Measurements from ENCODE around the gene CLEC16A.

Gene CLEC16A

DNA sequence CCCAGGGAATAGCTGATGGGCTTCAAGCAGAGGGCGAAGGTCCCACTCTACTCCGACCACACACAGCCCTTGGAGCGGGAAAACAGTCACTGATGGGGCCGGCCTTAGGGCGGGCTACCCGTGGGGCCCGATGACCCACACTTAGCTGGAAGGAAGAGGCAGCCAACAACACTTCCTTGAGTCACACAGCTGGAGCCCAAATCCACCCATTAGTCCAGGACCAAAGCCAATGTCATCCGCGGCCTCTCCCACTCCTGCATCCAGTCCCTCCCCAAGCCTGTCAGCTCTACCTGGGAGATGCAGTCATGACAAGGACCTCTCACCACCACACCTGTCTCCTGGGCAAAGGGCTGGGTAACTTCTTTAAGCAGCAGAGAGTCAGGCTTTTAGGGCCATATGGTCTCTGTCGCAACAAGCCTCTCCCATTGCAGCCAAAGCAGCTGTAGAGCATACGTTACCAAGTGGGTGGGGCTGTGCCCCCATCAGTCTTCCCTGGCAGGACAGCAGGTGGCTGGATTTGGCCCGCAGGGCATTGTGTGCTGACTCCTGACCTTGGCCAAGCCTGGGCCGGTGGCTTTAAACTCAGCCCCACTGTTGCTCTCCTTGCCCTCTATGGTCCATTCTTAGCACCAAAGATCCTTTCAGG is 200.9 kb downstream of the CLEC16A start:
- DNase-seq, result no peak

GRCh38 chr16:11145819-11146211 is 201.5 kb downstream of the CLEC16A start:
- no peak for DNase-seq

- DNase-seq, result no peak
These were observed 202.8 kb downstream of the CLEC16A start for GRCh38 chr16:11147033-11147753.

GRCh38 chr16:11147754-11148444 is 203.5 kb downstream of the CLEC16A start:
- no peak for DNase-seq

- DNase-seq, result no peak
These were observed 204.8 kb downstream of the CLEC16A start for GRCh38 chr16:11149011-11149616.

DNA sequence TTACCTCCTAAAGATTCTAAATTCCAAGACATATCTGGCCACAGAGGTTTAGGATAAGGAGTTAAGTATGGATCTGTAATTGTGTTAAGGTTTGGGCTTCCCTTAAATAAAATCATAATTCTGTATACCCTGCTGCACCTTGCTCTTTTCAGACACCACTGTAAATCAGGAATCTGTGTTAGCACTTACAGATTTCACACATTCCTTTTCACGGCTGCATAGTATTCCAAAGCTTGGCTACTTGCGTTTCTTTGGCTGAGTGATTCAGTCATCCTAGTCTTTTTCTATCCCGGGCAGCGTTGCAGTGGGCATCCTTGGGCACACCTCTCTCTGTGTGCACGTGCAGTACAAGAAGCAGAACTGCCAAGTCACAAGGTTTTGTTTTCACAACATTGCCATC is 205.8 kb downstream of the CLEC16A start:
- DNase-seq, result no peak

- no peak for DNase-seq
These were observed 207.0 kb downstream of the CLEC16A start for GRCh38 chr16:11151156-11151884.

DNA sequence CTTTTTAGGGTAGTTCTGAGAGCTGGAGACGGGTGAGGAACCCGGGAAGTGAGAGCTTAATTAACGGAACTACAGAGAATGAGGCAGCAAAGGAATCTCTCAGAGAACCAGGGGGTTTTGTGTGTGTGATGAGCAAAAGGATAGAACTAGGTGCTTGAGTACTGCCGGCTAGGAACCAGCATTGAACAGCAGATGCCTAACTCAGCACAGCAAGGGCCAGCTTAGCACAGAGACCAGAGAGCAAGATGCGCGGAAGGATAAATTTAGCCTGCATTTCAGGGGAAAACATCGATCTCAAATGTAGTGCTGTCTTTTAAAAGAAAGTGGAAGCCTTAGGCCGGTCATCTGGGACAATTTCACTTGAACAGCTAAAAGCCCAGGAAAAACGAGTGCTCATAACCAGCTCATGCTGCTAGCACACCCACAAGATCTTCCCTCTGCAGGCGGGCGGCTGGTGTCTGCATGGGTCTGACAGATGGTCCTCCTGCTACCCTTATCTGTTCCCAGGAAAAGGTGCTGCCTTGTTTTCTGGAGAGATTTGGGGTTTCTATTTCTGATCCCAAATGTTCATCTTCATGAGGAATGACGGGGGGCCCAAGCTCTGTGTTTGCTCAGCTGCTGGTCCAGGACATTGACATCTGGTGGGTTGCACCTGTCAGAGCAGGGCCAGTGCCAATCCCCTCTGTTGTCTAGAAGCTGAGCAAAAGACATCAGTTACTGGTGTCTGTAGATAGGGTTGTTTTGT is 207.7 kb downstream of the CLEC16A start:
- DNase-seq, result no peak

GRCh38 chr16:11152677-11153331 is 208.4 kb downstream of the CLEC16A start:
- no peak for DNase-seq

DNA sequence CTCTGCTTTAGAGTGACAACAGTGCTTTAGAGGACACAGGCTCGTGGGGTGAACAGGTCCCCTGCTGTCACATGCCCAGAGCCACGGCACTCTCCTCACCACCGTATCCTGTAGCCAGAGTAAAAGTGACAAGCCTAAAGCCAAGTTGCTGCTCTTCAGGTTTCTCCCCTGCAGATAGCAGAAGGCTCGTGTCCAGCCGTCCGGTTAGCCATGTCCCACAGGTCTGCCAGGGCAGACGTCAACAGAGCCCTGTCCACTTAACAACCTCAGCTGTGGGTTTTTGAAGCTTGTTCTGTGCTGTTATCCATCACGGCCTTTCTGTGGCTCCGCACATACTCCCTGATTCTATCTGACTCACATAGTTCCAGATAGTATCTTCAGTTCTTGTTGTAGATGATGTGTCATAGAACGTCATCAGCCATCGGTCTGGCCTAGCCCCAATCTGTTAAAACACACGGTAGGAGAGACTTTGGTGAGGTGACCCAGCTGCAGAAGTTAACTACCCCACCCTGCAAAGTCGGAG is 211.0 kb downstream of the CLEC16A start:
- DNase-seq, result no peak

DNA sequence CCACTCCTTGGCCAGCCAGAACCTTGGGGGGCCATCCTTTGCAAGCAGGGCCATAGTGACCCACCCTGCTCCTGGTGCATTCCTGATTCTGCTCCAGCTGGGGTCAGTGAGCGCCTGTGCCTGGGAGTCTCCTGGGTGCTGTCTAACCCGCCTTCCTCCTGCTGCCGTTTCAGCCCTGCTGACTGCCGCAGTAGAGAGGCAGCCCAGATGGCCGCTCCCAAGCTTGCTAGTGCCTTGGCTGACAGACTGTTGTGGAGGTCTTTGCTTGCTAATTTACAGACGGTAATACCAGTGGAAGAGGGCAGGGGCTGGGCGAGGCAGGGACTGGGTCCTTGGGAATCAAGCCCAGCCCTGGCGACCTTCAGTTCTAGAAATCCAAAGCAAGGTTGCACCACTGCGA is 212.0 kb downstream of the CLEC16A start:
- no peak for DNase-seq

DNA sequence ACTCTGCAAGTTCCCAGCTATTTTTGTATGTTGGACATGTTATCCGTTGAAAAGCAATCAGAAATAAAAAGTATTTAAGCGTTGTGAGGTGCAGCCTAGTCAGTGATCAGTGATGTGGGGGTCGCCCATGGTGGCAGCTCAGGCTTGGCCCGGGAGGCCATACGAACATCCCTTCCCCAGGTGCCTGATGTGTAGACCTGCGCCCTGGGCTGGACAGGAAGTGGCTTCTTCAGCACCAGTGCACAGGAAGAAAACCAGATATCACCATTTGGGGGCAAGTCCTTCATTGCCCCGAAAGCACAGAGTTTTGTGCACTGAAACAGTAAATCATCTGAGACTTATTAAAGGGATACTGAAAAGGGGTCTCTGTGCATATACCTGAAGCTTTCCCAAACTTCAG is 212.8 kb downstream of the CLEC16A start:
- DNase-seq, result no peak

DNA sequence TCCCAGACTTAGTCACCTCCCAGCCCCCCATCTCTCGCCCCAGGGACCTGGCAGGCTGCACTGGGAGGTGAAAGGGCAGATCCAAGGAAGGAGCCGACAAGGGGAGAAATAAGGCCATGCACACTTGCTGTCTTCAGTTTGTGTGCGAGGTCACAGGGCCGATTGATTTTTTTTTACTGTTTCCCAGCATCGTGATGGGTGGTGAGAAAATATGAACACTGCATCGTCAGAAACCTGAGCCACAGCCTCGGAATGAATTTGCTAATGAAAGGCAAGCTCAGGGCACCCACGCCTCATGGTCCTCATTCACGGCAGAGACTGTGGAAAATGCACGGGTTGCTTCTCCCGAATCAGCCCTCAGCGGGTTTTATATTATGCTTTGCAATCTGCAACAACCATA is 213.7 kb downstream of the CLEC16A start:
- no peak for DNase-seq

DNA sequence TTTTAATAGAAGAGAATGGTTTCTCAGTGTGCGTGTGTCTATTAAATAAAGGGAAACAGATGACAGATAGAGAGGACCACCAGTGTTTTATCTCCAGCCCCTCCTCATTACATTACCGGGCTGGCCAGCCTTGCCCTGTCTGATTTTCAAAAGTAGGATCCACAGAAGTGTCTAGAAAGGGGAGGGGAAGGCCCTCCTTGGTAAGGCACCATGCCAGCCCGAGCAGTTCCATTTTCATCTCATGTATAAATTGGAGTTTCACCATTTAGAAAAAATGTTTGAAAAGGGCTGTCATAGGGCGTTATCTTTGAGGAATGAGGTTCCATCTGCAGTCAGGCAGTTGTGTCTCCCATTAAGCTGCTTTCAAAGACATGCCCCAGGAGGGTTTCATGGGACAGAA is 214.9 kb downstream of the CLEC16A start:
- no peak for DNase-seq

- no peak for DNase-seq
These were observed 216.3 kb downstream of the CLEC16A start for GRCh38 chr16:11160676-11161115.

DNA sequence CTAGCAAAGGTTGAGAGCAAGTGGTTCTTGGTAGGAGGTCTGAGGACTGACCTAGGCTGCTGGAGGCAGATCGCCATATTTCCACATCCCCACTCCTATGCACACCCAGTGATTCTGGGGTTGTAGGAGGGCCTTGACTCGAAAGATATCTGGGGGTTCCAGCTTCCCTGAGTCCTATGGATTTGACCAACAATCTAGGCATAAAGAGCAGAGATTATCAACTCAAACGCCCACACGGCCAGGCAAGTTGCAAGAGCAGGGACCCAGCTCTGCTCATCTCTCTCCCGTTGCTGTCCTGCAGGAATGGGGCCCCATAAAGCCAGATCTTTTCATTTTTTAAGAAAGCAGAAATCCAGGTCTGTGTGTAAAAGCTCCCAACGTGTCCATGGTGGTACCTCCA is 217.1 kb downstream of the CLEC16A start:
- DNase-seq, result no peak

- DNase-seq, result no peak
These were observed 217.6 kb downstream of the CLEC16A start for GRCh38 chr16:11161974-11162373.

DNA sequence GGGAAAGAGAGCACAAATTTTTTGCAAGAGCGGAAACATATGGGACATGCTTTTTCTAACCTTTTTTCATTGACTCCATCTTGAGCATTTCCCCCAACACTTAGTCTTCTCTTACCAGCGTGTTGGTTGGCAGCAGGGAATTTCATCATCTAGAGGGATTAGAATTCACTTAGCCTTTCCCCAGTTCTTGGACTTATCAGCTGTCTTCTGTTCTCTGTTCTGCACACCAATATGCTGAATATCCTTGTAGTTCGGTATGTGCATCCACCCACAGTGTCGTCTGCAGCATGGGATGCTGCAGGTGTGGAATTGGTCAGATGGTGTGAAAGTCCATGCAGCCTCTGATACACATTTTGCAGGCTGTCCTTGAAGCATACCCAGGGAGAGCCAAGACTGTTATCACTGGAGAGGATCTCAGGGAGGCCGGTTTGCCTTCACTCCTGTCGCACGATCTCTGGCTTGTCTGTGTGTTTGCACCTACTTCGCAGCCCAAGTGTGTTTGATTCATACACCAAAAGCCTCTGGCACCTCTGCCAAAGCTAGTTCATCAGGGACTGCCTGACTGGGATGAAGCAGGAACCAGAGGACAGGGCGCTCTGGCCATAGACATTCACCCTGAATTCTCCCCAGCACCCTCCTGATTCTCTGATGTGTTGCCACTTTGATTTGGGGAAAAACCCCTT is 218.4 kb downstream of the CLEC16A start:
- no peak for DNase-seq

- no peak for DNase-seq
These were observed 219.4 kb downstream of the CLEC16A start for GRCh38 chr16:11163761-11164261.

GRCh38 chr16:11164482-11165270 is 220.3 kb downstream of the CLEC16A start:
- DNase-seq, result no peak

Data from NCI-H1048 (cell line).